SK-N-SH (cell line): Measurements from ENCODE around the gene ZSWIM5. TPM values are rescaled to one million over a fixed set of nuclear protein-coding genes. Genes with fewer than 3 reads are reported as not detected.
"Not testable (repeated sequence)": the region's sequence is repeated elsewhere in the genome, so short reads cannot be mapped to it uniquely, and the experiment has no call there.

Experiments used
- CTCF ChIA-PET: fragments of 300-600, 350-600 bp; formaldehyde crosslinking; extraction: SDS; loops from one replicate; lab custom pipeline; 2021; lab: Yijun Ruan, JAX
- POLR2A ChIA-PET: fragments of 350-600 bp; sonication (Branson Sonifier 250); formaldehyde crosslinking; extraction: SDS; loops from one replicate; lab custom pipeline; 2020; ENCODE audit warnings: antibody characterized with exemption, inconsistent platforms; lab: Yijun Ruan, JAX
- DNase-seq: peaks from one replicate; pipeline ENCODE4 v3.0.0; 2012
- H2AFZ ChIP-seq: fragments of 200-600 bp; sonication (generic); 2 replicates; pipeline ENCODE4 v1.8.1; 2016; ENCODE audit warnings: antibody characterized with exemption, mild to moderate bottlenecking, low read depth
- H3F3A ChIP-seq: fragments of 200-600 bp; sonication (generic); replicated peaks from 2 replicates; pipeline ENCODE3; 2016; ENCODE audit warnings: antibody characterized with exemption, mild to moderate bottlenecking; ENCODE audit not compliant: insufficient read depth
- H3K27ac ChIP-seq, 2 experiments: fragments of 200-500 bp in 1 of 2; fragments of 200-600 bp in 1 of 2; sonication (Bioruptor generic) in 1 of 2; sonication (generic), shearing (Covaris generic) in 1 of 2; 2 replicates each; pipeline versions ENCODE4 v1.5.1 to v1.6.1; 2014 to 2016; ENCODE audit warnings: low read depth in 2 of 2, inconsistent platforms in 1 of 2, low read length in 1 of 2, mild to moderate bottlenecking in 1 of 2, mixed read lengths in 1 of 2
- H3K27me3 ChIP-seq: fragments of 200-600 bp; sonication (generic), shearing (Covaris generic); 2 replicates; pipeline ENCODE4 v1.6.1; 2016; ENCODE audit warnings: mixed run types; ENCODE audit not compliant: insufficient read depth
- H3K36me3 ChIP-seq, 2 experiments: fragments of 200-500 bp in 1 of 2; fragments of 200-600 bp in 1 of 2; sonication (Bioruptor generic) in 1 of 2; sonication (generic) in 1 of 2; replicated peaks in 1 of 2; 2 replicates each; pipeline versions ENCODE3 to v1.5.1; 2014 to 2016; ENCODE audit warnings: low read length in 1 of 2, mild to moderate bottlenecking in 1 of 2; ENCODE audit not compliant: insufficient read depth in 2 of 2, control insufficient read depth in 1 of 2
- H3K4me1 ChIP-seq, 2 experiments: fragments of 200-500 bp in 1 of 2; fragments of 200-600 bp in 1 of 2; sonication (Bioruptor generic) in 1 of 2; sonication (generic), shearing (Covaris generic) in 1 of 2; 2 replicates each; pipeline versions ENCODE4 v1.5.1 to v1.6.1; 2014 to 2016; ENCODE audit warnings: low read depth in 1 of 2, low read length in 1 of 2, mixed run types in 1 of 2; ENCODE audit not compliant: insufficient read depth in 2 of 2, control insufficient read depth in 1 of 2
- H3K4me2 ChIP-seq: fragments of 200-600 bp; sonication (generic), shearing (Covaris generic); 2 replicates; pipeline ENCODE4 v1.6.1; 2017; ENCODE audit warnings: mixed run types
- H3K4me3 ChIP-seq, 2 experiments: fragments of 200-500 bp in 1 of 2; fragments of 200-600 bp in 1 of 2; sonication (Bioruptor generic) in 1 of 2; sonication (generic), shearing (Covaris generic) in 1 of 2; 2 replicates each; pipeline versions ENCODE4 v1.5.1 to v1.8.1; 2014 to 2016; ENCODE audit warnings: low read depth in 2 of 2, inconsistent platforms in 1 of 2, low read length in 1 of 2, mild to moderate bottlenecking in 1 of 2, mixed read lengths in 1 of 2, moderate library complexity in 1 of 2
- H3K79me2 ChIP-seq: fragments of 200-600 bp; sonication (generic); 2 replicates; pipeline ENCODE4 v1.8.1; 2017; ENCODE audit warnings: mild to moderate bottlenecking; ENCODE audit not compliant: insufficient read depth
- H3K9ac ChIP-seq: fragments of 200-600 bp; sonication (generic); 2 replicates; pipeline ENCODE4 v1.6.1; 2017; ENCODE audit warnings: mixed run types
- H3K9me2 ChIP-seq: fragments of 200-600 bp; sonication (generic); 2 replicates; pipeline ENCODE4 v1.6.1; 2017; ENCODE audit warnings: mixed run types
- H3K9me3 ChIP-seq: fragments of 200-600 bp; sonication (generic); 2 replicates; pipeline ENCODE4 v1.6.1; 2017; ENCODE audit warnings: mixed run types, mild to moderate bottlenecking, moderate library complexity
- H4K20me1 ChIP-seq: fragments of 200-600 bp; sonication (generic); 2 replicates; pipeline ENCODE4 v1.6.1; 2017; ENCODE audit warnings: mild to moderate bottlenecking, mixed run types; ENCODE audit not compliant: insufficient read depth
- EP300 ChIP-seq, 2 experiments: IDR thresholded peaks; 2 replicates each; pipeline versions ENCODE4 v1.4.0 to v1.6.1; 2012; ENCODE audit warnings: borderline replicate concordance in 1 of 2, low read depth in 1 of 2, low read length in 1 of 2
- FOXM1 ChIP-seq: IDR thresholded peaks from 2 replicates; pipeline ENCODE4 v1.4.0; 2012; ENCODE audit warnings: low read depth, mild to moderate bottlenecking
- GABPA ChIP-seq: IDR thresholded peaks from 2 replicates; pipeline ENCODE4 v1.4.0; 2012; ENCODE audit warnings: low read depth, mild to moderate bottlenecking
- GATA2 ChIP-seq: sonication (generic); formaldehyde crosslinking; IDR thresholded peaks from 2 replicates; pipeline ENCODE4 v1.5.0; 2020; ENCODE audit warnings: mild to moderate bottlenecking, missing genetic modification reagents
- NRF1 ChIP-seq: IDR thresholded peaks from 2 replicates; pipeline ENCODE4 v1.6.1; 2012; ENCODE audit warnings: low read depth, mild to moderate bottlenecking, low read length
- POLR2AphosphoS5 ChIP-seq: IDR thresholded peaks from 2 replicates; pipeline ENCODE4 v1.6.1; 2012; ENCODE audit warnings: low read depth, low read length
- RAD21 ChIP-seq: IDR thresholded peaks from 2 replicates; pipeline ENCODE4 v1.6.1; 2012; ENCODE audit warnings: mild to moderate bottlenecking, low read length
- RFX5 ChIP-seq: IDR thresholded peaks from 2 replicates; pipeline ENCODE4 v1.6.1; 2012; ENCODE audit warnings: mild to moderate bottlenecking, improper control_type of control experiment, low read length
- SMC3 ChIP-seq: IDR thresholded peaks from 2 replicates; pipeline ENCODE4 v1.6.1; 2012; ENCODE audit warnings: low read depth, low read length, improper control_type of control experiment
- TCF12 ChIP-seq: IDR thresholded peaks from 2 replicates; pipeline ENCODE4 v1.4.0; 2012
- YY1 ChIP-seq: IDR thresholded peaks from 2 replicates; pipeline ENCODE4 v1.4.0; 2012; ENCODE audit warnings: low read depth, mild to moderate bottlenecking
- WGBS: methylation state at CpG from one replicate; pipeline ENCODE4 v1.1.6; 2017; ENCODE audit warnings: low lambda C conversion rate; 5-methylcytosine and 5-hydroxymethylcytosine counted together
- polyA plus RNA-seq, 3 experiments: library from polyadenylated mRNA; depleted of rRNA; stranded (reverse); fragments of >200 nt; gene quantifications; 2 replicates each; pipeline ENCODE4 v1.2.3, GENCODE V29; 2012
- TF ChIP-seq, protein P1 (sequence below): fragments of 200-600 bp; sonication (generic); IDR thresholded peaks from 2 replicates; pipeline ENCODE4 v1.6.1; 2017; ENCODE audit warnings: antibody characterized with exemption, mild to moderate bottlenecking, moderate library complexity
- TF ChIP-seq, protein P2 (sequence below): IDR thresholded peaks from 2 replicates; pipeline ENCODE4 v1.4.0; 2012; ENCODE audit warnings: low read depth, borderline replicate concordance
- TF ChIP-seq, protein P3 (sequence below): fragments of 150-350 bp; IDR thresholded peaks from 2 replicates; pipeline ENCODE4 v1.6.1; 2017; ENCODE audit warnings: antibody characterized with exemption, low read length, low read depth, borderline replicate concordance
- TF ChIP-seq, protein P4 (sequence below): IDR thresholded peaks from 2 replicates; pipeline ENCODE4 v1.6.1; 2012; ENCODE audit warnings: mild to moderate bottlenecking, low read depth, low read length, moderate library complexity

Gene ZSWIM5
- polyA plus RNA-seq, 1 of the 3 experiments (the other 2 are of a cell fraction) = 0.07 TPM

DNA sequence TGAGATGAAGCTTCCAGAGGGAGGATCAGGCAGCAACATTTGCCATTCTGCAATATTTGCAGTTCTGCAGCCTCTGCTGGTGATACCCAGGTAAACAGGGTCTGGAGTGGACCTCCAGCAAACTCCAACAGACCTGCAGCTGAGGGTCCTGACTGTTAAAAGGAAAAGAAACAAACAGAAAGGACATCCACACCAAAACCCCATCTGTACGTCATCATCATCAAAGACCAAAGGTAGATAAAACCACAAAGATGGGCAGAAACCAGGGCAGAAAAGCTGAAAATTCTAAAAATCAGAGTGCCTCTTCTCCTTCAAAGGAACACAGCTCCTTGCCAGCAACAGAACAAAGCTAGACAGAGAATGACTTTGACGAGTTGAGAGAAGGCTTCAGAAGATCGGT, 43.3 kb downstream of the ZSWIM5 start:
- H3K9ac ChIP-seq, H3K27me3 ChIP-seq, H2AFZ ChIP-seq, H3K36me3 ChIP-seq, H4K20me1 ChIP-seq, H3K9me3 ChIP-seq, H3K4me1 ChIP-seq, H3F3A ChIP-seq, H3K79me2 ChIP-seq, POLR2A ChIA-PET, H3K27ac ChIP-seq, CTCF ChIA-PET, DNase-seq, H3K9me2 ChIP-seq, H3K4me2 ChIP-seq, H3K4me3 ChIP-seq: not testable (repeated sequence)
- WGBS = 50% methylated on average over 3 of the region's 3 CpGs

DNA sequence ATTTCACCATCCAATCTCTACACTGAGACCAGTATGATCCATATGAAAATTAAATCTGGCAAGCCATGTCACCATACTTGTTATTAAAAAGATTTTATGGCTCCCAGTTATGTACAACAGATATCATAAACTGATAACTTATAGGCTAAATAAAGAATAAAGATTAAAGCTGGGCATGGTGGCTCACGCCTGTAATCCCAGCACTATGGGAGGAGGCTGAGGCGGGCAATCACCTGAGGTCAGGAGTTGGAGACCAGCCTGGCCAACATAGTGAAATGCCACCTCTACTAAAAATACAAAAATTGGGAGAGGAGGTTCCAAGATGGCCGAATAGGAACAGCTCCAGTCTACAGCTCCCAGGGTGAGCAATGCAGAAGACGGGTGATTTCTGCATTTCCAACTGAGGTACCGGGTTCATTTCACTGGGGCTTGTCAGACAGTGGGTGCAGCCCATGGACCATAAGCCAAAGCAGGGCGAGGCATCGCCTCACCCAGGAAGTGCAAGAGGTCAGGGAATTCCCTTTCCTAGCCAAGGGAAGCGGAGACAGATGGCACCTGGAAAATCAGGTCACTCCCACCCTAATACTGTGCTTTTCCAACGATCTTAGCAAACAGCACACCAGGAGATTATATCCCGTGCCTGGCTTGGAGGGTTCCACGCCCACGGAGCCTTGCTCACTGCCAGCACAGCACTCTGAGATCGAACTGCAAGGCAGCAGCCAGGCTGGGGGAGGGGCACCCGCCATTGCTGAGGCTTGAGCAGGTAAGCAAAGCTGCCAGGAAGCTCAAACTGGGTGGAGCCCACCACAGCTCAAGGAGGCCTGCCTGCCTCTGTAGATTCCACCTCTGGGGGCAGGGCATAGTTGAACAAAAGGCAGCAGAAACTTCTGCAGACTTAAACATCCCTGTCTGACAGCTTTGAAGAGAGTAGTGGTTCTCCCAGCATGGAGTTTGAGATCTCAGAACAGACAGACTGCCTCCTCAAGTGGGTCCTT, 44.1 kb downstream of the ZSWIM5 start:
- POLR2A ChIA-PET, H3K36me3 ChIP-seq, H3F3A ChIP-seq, H3K79me2 ChIP-seq, H3K27ac ChIP-seq, H4K20me1 ChIP-seq, H3K4me2 ChIP-seq, H3K4me1 ChIP-seq, DNase-seq, H3K9me3 ChIP-seq, H3K4me3 ChIP-seq, CTCF ChIA-PET, H2AFZ ChIP-seq, H3K9me2 ChIP-seq, H3K27me3 ChIP-seq, H3K9ac ChIP-seq: not testable (repeated sequence)
- 38% methylated on average over 12 of the region's 14 CpGs for WGBS

DNA sequence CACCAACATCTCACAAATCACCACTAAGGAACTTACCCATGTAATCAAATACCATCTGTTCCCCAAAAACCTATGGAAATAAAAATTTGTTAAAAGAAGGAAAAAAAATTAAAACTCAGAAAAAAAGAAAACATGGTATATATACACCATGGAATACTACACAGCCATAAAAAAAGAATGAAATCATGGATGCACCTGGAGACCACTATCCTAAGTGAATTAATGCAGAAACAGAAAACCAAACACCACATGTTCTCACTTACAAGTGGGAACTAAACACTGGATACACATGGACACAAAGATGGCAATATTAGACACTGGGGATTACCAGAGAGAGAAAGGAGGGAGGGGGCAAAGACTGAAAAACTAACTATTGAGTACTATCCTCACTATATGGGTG, 50.4 kb downstream of the ZSWIM5 start:
- Histone ChIP-seq H3K9me2 (no peaks in the 10 kb centered on the region), H3F3A (no peaks in the 10 kb centered on the region), H3K4me1 (no peaks in the 10 kb centered on the region), H3K9me3 (no peaks in the 10 kb centered on the region), H3K27me3 (no peaks in the 10 kb centered on the region), H4K20me1 (no peaks in the 10 kb centered on the region), H2AFZ (no peak overlapping the region), H3K4me3 (no peak overlapping the region), H3K27ac (no peak overlapping the region), H3K36me3 (no peaks in the 10 kb centered on the region), H3K9ac (no peak overlapping the region), H3K79me2 (no peaks in the 10 kb centered on the region), H3K4me2 (no peak overlapping the region)
- no peak for DNase-seq
- ChIA-PET POLR2A (no interaction called here), CTCF (no interaction called here)
- no peak for TF ChIP-seq SMC3
- TF ChIP-seq EP300 (IDR thresholded peaks at IDR 0.05; ENCODE audit: borderline replicate concordance in 1 of 2, low read depth in 1 of 2, low read length in 1 of 2) = no peak
- TF ChIP-seq RFX5 = no peak
- TF ChIP-seq, protein P1, sequence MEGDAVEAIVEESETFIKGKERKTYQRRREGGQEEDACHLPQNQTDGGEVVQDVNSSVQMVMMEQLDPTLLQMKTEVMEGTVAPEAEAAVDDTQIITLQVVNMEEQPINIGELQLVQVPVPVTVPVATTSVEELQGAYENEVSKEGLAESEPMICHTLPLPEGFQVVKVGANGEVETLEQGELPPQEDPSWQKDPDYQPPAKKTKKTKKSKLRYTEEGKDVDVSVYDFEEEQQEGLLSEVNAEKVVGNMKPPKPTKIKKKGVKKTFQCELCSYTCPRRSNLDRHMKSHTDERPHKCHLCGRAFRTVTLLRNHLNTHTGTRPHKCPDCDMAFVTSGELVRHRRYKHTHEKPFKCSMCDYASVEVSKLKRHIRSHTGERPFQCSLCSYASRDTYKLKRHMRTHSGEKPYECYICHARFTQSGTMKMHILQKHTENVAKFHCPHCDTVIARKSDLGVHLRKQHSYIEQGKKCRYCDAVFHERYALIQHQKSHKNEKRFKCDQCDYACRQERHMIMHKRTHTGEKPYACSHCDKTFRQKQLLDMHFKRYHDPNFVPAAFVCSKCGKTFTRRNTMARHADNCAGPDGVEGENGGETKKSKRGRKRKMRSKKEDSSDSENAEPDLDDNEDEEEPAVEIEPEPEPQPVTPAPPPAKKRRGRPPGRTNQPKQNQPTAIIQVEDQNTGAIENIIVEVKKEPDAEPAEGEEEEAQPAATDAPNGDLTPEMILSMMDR = no peak
- no peak for TF ChIP-seq POLR2AphosphoS5
- no peak for TF ChIP-seq RAD21
- TF ChIP-seq, protein P2, sequence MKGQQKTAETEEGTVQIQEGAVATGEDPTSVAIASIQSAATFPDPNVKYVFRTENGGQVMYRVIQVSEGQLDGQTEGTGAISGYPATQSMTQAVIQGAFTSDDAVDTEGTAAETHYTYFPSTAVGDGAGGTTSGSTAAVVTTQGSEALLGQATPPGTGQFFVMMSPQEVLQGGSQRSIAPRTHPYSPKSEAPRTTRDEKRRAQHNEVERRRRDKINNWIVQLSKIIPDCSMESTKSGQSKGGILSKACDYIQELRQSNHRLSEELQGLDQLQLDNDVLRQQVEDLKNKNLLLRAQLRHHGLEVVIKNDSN = no peak
- no peak for TF ChIP-seq GATA2
- no peak for TF ChIP-seq TCF12
- no peak for TF ChIP-seq YY1
- TF ChIP-seq, protein P3, sequence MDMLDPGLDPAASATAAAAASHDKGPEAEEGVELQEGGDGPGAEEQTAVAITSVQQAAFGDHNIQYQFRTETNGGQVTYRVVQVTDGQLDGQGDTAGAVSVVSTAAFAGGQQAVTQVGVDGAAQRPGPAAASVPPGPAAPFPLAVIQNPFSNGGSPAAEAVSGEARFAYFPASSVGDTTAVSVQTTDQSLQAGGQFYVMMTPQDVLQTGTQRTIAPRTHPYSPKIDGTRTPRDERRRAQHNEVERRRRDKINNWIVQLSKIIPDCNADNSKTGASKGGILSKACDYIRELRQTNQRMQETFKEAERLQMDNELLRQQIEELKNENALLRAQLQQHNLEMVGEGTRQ = no peak
- TF ChIP-seq, protein P4, sequence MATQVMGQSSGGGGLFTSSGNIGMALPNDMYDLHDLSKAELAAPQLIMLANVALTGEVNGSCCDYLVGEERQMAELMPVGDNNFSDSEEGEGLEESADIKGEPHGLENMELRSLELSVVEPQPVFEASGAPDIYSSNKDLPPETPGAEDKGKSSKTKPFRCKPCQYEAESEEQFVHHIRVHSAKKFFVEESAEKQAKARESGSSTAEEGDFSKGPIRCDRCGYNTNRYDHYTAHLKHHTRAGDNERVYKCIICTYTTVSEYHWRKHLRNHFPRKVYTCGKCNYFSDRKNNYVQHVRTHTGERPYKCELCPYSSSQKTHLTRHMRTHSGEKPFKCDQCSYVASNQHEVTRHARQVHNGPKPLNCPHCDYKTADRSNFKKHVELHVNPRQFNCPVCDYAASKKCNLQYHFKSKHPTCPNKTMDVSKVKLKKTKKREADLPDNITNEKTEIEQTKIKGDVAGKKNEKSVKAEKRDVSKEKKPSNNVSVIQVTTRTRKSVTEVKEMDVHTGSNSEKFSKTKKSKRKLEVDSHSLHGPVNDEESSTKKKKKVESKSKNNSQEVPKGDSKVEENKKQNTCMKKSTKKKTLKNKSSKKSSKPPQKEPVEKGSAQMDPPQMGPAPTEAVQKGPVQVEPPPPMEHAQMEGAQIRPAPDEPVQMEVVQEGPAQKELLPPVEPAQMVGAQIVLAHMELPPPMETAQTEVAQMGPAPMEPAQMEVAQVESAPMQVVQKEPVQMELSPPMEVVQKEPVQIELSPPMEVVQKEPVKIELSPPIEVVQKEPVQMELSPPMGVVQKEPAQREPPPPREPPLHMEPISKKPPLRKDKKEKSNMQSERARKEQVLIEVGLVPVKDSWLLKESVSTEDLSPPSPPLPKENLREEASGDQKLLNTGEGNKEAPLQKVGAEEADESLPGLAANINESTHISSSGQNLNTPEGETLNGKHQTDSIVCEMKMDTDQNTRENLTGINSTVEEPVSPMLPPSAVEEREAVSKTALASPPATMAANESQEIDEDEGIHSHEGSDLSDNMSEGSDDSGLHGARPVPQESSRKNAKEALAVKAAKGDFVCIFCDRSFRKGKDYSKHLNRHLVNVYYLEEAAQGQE = no peak
- TF ChIP-seq NRF1 = no peak
- no peak for TF ChIP-seq FOXM1
- no peak for TF ChIP-seq GABPA
